GM19395 (cell line): ENCODE measurements around the gene TYK2.

Source experiments
- ATAC-seq: cut with Tn5 transposase; IDR thresholded peaks from one replicate; pipeline ENCODE4 v1.9.1; 2021; ENCODE audit warnings: mild to moderate bottlenecking, moderate library complexity; ENCODE audit not compliant: unreplicated experiment

TYK2 gene

DNA sequence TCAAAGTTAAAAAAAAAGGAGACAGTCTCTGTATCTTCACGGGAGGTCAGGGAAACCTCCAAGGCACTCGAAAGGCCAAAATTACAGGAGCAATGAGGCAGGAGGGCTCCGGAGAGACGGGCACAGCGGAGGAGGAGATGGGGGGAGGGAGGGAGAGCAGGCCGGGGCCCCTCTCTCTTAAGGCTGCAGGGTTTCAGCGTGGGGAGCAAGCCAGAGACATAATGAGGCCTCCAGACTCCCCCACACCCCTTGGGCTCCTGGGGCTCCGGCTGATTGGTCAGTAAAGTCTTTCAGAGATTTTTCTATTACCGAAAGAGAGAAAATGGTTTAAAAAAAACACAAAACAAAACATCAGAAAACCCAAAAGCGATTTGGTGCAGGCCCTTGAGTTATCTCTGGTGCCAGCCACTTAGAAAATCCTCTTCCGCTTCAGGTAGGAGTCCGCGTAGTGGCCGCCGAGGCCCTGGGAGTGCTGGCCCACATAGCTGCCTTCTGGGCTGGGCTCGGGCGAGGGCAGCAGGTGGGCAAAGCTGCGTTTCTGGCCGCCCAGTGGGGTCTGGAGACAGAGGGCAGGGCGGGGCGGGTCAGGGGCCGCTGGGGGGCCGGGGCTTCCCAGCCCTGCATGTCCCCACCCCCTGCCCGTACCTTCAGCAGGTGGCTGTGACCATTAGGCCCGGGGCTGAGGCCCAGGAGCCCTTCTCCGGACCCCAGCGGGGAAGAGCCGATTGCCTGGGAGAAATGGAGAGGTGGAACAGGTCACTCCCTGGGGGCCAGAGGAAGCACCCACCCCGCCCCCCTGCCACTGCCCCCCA is 63.1 kb downstream of the TYK2 start:
- no peak for ATAC-seq

GRCh38 chr19:10316229-10317044 is 63.9 kb downstream of the TYK2 start:
- ATAC-seq, result peak; percentile 14

GRCh38 chr19:10315335-10316214 is 64.8 kb downstream of the TYK2 start, which contains the start of gene FDX2:
FDX2 (minus strand) TSS chr19:10316015; CDS start chr19:10315996, 19 bp downstream.
- peak; percentile 69 for ATAC-seq

- ATAC-seq, result no peak
Observed at GRCh38 chr19:10309423-10309822, 70.9 kb downstream of the TYK2 start, which contains the start of gene ZGLP1. ZGLP1 (minus strand) TSS chr19:10309815.

DNA sequence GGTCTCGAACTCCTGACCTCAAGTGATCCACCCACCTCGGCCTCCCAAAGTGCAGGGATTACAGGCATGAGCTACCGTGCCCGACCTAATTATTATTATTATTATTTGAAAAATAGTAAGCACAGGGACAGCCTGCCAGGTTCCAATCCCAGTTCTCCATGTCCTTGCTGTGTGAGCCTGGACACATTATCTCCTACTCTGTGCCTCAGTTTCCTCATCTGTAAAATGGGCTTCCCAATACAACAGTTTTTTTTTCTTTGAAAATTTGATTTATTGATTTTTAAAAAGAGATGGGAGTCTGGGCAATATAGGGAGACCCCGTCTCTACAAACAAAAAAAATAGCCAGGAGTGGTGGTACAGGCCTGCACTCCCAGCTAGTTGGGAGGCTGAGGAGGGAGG is 74.0 kb downstream of the TYK2 start:
- ATAC-seq, result no peak

- ATAC-seq, result no peak
Observed at GRCh38 chr19:10305139-10305806, 75.1 kb downstream of the TYK2 start.
